ENCODE measurements around the gene CRAMP1.
"Not testable (repeated sequence)": the region's sequence is repeated elsewhere in the genome, so short reads cannot be mapped to it uniquely, and the experiment has no call there.

The CRAMP1 gene, protein sequence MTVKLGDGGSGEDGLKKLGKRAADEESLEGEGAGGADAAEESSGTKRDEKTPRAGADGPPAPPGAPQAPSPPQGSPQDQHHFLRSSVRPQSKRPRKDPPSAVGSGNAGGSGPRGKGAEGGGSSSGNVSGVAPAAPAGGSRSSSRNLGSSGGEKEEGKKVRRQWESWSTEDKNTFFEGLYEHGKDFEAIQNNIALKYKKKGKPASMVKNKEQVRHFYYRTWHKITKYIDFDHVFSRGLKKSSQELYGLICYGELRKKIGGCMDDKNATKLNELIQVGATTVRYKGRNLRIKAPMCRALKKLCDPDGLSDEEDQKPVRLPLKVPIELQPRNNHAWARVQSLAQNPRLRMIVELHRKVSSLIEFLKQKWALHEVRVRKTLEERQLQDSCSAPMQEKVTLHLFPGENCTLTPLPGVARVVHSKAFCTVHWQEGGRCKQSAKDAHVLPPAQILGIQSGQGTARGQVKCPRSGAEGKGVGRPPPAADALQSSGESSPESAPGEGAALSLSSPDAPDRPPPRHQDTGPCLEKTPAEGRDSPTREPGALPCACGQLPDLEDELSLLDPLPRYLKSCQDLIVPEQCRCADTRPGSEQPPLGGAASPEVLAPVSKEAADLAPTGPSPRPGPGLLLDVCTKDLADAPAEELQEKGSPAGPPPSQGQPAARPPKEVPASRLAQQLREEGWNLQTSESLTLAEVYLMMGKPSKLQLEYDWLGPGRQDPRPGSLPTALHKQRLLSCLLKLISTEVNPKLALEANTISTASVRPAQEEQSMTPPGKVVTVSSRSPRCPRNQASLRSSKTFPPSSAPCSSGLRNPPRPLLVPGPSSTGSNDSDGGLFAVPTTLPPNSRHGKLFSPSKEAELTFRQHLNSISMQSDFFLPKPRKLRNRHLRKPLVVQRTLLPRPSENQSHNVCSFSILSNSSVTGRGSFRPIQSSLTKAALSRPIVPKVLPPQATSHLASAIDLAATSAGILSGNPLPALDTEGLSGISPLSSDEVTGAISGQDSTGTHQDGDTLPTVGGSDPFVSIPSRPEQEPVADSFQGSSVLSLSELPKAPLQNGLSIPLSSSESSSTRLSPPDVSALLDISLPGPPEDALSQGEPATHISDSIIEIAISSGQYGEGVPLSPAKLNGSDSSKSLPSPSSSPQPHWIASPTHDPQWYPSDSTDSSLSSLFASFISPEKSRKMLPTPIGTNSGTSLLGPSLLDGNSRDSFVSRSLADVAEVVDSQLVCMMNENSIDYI (N-terminal part only)

DNA sequence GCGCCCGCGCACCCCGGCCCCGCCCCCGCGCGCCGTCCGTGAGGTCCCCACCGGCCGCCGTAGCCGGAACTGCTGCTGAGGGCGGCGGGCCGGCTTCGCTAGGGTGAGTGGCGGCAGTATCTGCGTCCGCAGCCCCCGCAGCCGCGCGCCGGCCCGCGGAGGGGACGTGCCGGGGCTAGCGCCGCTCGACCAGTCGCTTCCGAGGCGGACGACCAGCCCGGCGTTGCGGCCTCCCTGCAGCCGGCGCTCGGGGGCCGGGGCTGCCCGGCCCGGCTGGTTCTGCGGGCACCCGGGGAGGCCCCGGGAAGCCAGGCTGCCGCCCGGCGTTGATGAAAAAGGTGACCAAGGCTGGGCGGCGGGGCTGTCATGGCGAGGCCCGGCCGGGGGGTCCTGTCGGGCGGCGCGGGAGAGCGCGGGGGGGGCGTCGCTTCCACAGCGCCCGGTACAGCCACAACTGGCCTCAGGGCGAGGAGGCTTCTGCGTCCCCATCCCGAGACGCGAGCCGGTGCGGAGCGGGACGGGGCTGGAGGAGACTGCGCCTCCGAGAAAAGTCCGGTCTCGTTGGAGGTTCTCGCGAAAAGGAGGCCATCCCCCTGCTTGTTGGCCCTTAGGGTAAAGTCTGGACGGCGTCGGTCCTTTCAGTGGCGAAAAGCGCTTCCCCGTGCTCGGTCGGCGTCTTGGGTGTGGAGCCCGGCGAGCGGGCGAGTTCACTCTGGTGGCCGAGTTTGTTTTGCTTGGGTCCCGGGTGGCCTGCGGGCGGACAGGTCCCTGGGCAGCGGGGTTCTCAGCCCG lies at the start of gene CRAMP1:
Gene CRAMP1 (plus strand): TSS at position 41 of the 792 bp plus-strand sequence. CDS start 2,280 bp downstream, outside the sequence.
- no peak for DNase-seq (ENCODE audit: low read depth in 1 of 2, low spot score in 1 of 2)

DNA sequence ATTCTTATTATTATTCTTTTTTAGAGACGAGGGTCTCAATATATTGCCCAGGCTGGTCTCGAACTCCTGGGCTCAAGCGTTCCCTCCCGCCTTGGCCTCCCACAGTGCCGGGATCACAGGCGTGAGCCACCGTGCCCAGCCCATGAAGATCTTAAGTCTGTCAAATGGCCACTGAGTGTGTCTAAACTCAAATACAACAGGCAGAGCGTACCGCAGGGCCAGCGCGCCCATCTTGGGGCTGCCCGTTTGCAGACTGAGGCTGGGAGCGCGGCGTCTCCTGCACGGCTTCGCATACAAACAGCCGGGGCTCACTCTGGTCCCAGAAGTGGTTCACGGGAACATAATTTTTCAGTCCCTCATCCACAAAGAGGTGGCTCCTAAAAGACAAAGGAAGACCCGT lies 48.4 kb upstream of the CRAMP1 start:
- no peak for DNase-seq (ENCODE audit: low read depth in 1 of 2, low spot score in 1 of 2)

DNA sequence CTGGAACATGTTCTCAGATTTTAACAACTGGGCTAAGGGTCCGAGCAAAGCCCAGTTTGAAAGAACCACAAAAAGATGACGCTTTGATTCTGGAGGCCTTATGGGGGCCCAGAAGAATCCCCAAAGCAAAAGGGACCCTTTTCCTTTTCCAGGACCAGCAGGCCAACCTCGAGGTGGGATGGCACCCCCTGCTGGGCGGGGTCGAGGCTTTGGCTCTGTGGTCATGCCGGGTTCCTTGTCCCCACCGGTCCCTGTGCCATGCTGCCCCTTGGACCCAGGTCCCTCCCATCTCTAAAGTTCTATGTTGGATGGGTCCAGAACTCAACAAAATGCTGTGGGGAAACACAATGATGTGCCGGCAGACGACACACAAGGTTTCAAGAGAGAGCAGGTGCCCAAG lies 47.8 kb upstream of the CRAMP1 start:
- no peak for DNase-seq (ENCODE audit: low read depth in 1 of 2, low spot score in 1 of 2)

DNA sequence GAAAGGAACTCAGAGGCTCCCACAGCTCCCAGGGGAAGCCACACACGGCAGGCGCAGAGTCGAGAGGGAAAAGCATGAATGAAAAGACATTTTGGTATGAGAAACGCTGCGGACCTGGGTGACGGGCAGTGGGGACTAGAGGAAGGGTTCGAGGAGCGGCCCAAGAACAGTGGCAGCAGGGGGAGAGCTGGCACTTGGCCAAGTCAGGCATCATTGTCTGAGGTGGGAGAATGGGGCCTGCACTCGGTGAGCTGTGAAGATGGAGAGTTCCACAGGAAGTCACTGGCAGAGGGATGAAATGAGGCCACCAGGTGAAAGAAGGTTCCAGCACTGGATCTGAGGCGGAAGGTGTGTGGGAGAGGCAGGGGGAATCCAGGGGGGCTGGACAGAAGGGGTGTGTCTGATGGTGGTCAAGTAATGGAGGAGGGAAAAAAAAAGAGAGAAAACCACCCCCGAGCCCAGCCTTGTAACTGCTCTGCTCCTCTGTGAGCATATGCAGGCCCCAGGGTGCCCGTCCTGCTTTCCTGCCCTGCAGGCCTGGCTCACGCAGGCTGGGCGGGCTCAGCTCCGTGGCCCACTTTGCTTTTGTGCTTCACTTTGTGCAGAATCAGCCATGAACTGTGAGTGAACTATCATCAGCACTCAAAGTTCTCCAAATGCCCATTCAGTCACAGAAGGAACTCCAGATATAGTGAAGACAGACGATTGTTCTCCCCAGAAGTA lies 46.9 kb upstream of the CRAMP1 start:
- no peak for DNase-seq (ENCODE audit: low read depth in 1 of 2, low spot score in 1 of 2)

DNA sequence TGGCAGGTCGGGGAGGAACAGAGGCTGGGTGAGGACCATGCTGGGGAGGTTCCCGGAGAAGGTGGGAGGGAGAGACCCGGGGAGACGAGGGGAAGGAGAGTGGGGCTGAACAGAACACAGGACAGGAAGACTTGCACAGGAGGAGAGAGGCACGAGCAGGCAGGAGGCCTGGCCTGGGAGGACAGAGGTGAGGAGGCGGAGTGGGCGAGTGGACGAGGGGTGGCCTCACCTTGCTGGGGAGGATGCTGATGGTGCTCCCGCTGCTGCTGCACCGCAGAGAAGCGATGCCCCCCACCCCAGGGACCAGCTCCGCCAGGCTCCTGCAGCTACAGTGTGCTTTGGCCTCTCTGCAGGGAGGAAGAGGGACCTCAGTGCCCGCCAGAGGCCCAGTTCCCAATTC lies 44.2 kb upstream of the CRAMP1 start:
- DNase-seq (ENCODE audit: low read depth in 1 of 2, low spot score in 1 of 2): no peak

DNA sequence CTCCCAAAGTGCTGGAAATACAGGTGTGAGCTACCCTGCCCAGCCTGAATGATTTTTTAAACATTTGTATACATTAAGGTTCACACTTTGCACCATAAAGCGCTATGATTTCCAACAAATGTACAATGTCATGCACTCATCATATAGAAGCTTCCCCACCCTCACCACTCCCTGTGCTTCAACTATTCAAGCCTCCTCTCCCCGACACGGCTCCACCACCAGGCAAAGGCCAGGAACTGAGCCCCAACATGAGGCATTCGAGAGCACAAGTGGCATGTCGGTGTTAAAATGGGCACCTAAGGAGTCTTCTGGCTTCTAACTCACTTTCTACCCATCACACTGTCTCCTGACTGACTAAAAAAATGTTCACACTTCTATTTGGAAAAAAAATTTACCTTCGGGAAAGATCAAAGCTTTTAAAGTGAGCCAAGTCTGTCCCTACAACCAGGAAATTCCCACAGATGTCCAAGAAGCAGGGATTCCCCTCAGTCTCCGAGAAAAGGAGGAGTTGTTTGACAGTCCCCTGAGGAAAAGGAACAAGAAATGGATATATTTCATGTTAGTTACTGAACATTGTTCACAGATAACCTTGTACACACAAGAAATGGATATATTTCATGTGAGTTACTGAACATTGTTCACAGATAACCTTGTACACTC lies 41.0 kb upstream of the CRAMP1 start:
- no peak for DNase-seq (ENCODE audit: low read depth in 1 of 2, low spot score in 1 of 2)

DNA sequence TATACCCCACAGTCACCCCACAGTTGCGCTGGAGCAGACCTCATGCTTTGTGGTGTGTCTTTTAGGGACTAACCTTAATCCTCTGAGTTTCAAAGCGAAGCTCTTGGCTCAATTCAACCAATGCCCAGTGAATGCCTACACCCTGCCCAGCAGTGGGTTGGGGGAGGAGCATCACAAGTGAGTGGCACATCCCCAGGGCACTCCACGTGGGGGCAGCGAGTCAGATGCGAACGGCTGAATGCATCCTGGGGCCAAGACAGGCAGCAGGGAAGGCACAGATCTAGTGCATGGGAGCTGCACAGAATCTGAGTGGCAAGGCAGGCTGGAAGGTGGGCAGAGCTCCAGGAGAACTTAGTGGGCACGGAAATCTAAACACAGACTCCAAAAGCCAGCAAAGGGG lies 39.5 kb upstream of the CRAMP1 start:
- DNase-seq (ENCODE audit: low read depth in 1 of 2, low spot score in 1 of 2): no peak

DNA sequence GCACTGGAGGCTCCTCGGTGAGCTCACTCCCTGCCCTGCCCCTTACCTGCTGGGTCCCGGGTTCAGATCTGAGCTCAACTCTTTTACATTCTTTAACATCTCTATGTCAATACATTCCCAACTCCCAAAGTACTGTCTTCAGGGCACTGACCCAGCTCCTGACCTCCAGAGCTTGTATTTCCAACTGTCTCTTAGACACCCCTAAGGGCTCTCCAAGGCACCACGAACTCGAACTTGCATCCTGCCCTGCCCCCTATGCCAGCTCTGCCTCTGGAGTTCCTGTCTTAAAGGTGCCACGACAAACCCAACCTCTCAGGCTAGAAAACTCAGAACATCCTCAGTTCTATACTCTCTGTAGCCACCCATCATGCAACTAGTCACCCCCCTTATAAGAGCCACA lies 38.9 kb upstream of the CRAMP1 start:
- DNase-seq (ENCODE audit: low read depth in 1 of 2, low spot score in 1 of 2): no peak

DNA sequence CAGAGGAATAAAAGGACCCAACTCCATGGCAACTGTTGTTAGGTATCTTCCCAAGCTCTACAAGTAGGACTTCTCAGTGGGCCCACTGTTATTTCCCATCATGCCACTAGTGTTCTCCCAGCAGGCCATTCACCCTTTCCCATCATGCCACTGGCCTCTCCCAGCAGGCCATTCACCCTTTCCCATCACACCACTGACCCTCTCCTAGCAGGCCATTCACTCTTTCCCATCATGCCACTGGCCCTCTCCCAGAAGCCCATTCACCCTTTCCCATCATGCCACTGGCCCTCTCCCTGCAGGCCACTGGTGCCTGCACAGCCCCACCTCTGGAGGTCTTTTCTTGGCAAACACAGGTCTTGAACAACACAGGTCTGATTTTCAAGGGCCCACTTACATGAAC lies 36.6 kb upstream of the CRAMP1 start:
- DNase-seq (ENCODE audit: low read depth in 1 of 2, low spot score in 1 of 2): no peak

DNA sequence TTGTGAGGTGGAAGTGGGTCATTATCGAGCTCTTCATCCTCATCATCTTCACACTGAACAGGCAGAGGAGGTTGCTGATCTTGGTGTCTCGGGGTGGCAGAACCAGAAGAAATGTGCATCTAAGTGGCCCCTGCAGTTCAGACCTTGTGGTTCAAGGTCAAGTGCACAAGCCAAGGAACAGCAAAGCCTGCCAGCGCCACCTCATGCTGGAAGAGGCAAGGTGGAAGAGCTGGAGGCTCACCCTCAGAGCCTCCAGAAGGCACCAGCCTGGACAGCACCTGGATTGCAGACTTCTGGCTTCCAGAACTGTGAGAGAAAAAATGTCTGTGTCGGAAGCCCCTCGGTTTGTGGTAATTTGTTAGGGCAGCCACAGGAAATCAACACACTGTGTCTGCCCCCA lies 32.9 kb upstream of the CRAMP1 start:
- DNase-seq (ENCODE audit: low read depth in 1 of 2, low spot score in 1 of 2): no peak

DNA sequence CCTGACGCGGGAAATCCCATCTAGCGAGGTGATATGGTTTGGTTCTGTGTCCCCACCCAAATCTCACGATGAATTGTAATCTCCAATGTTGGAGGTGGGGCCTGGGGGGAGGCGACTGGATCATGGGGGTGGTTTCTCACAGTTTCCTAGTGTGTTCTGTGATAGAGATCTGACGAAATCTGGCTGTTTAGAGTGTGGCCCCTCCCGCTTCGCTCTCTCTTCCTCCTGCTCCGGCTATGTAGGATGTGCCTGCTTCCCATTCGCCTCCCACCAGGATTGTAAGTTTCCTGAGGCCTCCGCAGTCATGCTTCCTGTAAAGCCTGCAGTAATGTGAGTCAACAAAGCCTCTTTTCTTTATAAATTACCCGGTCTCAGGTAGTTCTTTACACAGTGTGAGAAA lies 31.9 kb upstream of the CRAMP1 start:
- no peak for DNase-seq (ENCODE audit: low read depth in 1 of 2, low spot score in 1 of 2)

DNA sequence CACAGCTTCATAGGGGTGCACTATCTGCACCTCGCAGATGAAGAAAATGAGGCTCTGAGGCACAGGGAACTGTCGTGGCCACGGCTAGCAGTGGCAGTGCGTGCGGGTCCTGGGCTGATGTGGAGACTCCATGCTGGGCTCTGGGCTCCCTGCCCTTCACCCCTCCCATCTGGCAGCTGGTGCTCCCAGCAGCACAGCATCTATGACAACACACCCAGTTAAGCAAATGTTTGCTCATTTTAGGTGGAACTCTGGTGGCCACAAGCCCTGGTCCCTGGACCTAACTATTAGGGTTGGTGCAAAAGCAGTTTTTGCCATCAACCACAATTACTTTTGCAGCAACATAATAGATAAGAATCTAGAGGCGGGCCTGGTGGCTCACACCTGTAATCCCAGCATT lies 31.2 kb upstream of the CRAMP1 start:
- no peak for DNase-seq (ENCODE audit: low read depth in 1 of 2, low spot score in 1 of 2)

DNA sequence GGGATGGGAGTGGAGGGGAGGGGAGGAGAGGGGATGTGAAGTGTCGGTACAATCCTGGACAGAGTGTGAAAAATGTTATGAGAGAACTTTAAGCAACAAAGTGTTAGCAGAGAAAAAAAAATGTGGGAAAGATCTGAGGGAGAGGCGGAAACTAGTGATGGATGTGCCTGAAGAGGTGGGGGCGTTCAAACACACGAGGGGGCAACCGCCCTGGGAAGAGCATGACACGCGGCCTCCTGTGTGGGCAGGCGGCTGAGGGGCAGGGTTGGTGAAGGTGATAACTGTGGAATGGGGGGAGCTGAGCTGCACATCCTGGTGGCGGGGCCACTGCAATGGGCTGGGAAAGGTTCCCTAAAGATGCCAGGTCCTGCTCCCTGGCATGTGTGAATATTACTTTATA lies 30.4 kb upstream of the CRAMP1 start:
- DNase-seq (ENCODE audit: low read depth in 1 of 2, low spot score in 1 of 2): no peak

DNA sequence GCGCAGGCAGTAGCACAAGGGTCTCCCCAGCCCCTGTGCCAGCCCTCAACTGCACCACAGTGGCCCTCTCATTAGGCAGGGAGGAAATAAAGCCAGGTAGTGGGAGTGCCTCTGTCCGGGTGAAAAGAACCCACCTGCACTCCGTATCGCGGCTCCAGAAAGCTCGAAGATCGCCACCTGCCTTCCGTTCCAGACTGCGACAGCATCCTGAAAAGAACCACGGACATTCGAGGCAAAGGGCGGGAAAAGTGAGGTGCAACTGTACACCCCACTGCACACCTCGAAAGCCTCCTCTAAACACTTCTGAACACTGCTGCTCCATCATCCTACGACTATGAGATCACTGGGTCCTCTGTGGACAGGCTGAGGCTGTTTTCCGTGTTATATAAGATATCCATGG lies 29.0 kb upstream of the CRAMP1 start:
- no peak for DNase-seq (ENCODE audit: low read depth in 1 of 2, low spot score in 1 of 2)

DNA sequence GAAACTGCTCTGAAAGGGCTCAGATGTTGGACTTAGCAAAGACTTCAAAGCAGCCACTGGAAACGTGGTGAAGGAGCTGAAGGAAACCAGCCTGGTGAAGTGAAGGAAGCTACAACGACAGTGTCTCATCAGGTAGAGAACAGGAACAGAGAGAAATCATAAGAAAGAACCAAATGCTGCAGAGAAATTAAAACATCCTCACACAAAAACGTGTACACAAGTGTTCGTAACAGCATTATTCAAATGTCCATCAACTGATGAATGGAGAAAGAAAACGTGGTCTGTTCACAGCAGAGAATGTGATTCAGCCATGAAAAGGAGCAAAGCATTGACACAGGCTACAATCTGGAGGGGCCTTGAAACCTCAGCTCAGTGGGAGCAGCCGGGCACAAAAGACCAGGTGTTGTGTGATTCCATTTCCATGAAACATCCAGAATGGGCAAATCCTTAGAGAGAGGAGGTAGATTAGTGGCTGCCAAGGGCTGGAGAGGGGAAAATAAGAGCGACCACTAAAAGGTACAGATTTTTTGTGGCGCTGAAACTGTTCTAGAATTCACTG lies 27.2 kb upstream of the CRAMP1 start:
- DNase-seq (ENCODE audit: low read depth in 1 of 2, low spot score in 1 of 2): no peak

DNA sequence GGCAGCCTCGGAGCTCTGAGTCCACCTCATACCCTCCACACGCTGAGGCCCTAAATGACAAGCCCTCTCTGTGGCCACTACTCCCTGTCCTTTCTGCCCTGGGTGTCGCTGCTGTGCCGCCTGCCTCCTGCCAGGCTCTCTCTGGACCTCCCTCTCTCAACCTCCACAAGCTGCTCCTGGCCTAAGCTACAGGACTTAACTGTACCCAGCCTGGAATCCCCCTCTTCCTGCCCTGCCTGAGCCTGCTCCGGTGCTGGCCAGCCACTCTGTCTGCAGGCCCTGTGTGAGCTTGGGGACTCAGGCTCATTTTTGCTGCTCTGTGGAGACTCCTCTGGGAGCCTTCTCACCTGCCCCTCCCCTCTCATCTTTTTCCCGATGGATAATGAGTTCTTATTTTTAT lies 21.8 kb upstream of the CRAMP1 start:
- DNase-seq (ENCODE audit: low read depth in 1 of 2, low spot score in 1 of 2): no peak

DNA sequence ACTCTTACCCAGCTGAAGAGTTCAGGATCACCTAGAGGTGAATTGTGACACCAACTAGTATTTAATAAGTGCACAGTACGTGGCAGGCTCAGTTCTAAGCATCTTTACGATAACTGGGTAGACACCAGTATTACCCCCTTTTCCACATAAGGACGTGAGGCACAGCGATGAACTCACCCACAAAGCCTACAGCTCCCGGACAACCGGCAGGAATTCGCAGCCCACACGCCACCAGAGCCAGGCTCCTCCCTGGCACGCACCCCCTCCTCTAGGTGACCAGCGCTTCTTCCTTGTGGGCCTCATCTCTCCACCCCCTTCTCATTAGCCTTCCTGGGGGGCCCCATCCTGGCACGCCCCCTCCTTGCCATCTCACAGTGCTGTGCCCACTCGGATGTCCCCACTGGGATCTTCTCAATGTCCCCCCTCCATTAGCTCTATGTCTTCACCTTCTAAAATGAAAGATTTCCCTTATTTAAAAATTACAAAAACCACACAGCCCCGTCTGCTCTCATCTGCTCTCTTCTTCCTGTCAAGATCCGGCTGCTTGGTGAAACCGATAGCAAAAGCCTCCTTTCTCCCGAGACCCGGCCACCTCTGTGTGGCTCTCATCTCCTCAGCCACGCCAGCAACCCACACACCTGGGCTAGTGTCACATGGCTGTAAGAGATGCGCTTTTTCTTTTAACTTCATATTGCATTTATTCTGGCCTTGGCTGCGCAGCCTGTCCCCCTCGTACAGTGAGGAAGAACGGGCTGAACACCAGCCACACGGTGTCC lies 21.0 kb upstream of the CRAMP1 start:
- no peak for DNase-seq (ENCODE audit: low read depth in 1 of 2, low spot score in 1 of 2)

DNA sequence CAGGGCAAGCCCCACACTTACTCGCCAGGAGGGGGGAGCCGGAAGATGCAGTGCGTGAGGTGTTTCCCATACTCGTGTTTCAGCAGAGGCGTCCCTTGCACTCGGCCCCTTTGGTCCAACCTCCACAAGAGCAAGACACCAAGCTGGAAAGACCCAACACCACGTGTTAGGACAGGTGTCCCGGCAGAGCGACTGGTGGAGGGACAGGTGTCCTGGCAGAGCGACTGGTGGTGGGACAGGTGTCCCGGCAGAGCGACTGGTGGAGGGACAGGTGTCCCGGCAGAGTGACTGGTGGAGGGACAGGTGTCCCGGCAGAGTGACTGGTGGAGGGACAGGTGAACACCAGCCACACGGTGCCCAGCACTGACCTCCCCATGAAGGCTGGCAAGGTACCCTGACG lies 19.7 kb upstream of the CRAMP1 start:
- DNase-seq (ENCODE audit: low read depth in 1 of 2, low spot score in 1 of 2): no peak

DNA sequence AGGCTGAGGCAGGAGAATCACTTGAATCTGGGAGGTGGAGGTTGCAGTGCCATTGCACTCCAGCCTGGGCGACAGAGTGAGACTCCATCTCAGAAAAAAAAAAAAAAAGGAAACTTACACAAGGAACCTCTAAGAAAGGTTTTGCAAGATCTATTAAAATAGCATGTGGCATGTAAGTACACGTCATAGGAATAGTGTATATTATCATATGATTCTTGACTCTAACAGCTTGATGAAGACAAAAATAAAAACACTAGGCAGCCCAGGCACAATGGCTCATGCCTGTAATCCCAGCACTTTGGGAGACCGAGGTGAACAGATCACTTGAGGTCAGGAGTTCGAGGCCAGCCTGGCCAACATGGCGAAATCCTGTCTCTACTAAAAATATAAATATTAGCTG lies 16.6 kb upstream of the CRAMP1 start:
- not testable (repeated sequence) for DNase-seq (ENCODE audit: low read depth in 1 of 2, low spot score in 1 of 2)

Measured in stimulated activated CD4-positive, alpha-beta T cell treated with anti-CD3 and anti-CD28 coated beads, Interleukin-15, amount 100 ng/mL, for 1 hour (primary cell).